NCI-H128 (cell line): ENCODE results near the gene TMBIM4.

ENCODE experiments used
- DNase-seq: peaks from one replicate; lab custom pipeline; 2025; ENCODE audit not compliant: unreplicated experiment; lab: John Stamatoyannopoulos, UW

TMBIM4 gene

DNA sequence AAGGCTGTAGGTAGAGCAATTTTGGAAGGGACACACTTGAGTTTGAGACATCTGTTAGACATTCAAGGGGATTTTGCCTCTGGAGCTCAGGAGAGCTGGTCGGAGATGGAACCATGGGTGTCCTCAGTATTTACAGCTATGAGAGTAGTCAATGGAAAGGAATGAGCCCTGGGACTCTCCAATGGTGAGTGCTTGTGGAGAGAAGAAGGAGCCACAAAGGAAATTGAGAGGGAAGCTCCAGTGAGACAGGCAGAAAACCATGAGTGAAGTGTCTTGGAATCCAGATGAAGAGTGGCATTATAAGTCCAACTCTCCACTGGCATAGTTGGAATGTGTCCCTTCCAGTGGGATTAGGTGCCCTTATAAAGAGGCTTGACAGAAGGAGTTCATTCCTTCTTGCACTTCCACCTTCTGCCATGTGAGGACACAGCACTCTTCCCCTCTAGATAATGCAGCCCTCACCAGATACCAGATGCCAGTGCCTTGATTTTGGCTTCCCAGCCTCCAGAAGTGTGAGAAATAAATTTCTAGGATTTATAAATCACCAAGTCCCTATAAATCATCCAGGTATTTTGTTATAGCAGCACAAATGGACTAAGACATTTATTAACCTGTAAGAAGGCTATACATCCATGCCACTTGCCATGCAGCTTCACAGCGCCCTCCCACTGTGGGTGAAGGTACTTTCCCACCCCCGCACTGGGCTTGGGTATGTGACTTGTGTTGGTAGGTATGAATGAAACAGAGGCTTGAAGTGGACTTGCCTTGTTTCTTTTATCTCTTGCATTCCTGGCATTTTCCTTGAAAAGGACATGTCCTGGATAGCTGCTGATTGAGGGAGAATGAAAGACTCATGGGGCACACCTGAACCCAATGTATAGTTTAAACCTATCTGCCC is 66.5 kb downstream of the TMBIM4 start:
- no peak for DNase-seq

DNA sequence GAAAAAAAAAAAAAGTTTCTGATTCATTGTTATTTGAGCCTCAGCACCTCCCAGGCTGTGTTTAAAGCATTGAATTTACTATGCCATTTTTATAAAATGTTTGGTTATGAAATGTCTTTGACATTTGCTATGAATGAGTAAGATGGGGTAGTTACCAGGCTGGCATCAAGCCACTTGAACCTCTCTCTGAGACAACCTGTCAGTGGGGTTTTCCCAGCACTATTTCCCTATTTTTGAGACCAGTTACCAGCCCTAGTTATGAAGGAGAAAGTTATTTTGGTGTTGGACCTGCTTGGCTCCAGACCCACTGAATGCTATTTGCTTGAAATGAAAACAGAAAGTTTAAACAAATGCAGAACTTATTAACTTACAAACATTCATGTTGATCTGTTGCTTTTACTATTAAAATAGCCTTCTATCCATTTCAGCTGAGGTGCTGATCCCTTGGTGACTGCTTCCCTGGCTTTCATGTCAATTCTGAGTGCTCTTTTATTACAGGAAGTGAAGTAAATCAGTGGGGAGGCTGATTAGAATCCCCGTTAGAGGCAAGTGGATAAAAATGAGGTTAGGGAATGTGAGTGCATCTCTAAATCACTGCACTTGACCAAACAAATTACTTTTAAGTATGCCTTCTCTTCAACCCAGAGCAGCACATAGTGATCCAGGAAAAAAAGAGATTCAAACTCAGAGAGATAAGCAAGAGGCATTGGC is 77.1 kb downstream of the TMBIM4 start:
- DNase-seq: no peak

DNA sequence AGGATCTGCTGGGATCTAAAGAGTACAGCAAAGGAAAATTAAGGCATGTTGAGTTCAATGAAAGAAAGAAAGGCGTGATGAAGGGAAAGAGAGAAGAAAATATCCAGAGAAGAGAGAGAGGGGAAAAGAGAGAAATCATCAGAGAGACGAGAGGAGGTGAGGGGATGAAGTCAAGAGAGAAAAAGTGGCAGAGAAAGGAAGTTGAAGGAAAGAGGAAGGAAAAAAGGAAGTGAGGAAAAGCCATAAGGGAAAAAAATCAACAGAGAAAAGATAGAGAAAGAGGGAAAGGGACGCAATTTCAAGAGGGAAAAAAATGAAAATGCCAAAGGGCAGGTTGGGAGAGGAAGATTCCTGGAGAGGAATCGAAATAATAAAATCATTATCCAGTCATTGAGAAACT is 79.6 kb downstream of the TMBIM4 start:
- DNase-seq: no peak

DNA sequence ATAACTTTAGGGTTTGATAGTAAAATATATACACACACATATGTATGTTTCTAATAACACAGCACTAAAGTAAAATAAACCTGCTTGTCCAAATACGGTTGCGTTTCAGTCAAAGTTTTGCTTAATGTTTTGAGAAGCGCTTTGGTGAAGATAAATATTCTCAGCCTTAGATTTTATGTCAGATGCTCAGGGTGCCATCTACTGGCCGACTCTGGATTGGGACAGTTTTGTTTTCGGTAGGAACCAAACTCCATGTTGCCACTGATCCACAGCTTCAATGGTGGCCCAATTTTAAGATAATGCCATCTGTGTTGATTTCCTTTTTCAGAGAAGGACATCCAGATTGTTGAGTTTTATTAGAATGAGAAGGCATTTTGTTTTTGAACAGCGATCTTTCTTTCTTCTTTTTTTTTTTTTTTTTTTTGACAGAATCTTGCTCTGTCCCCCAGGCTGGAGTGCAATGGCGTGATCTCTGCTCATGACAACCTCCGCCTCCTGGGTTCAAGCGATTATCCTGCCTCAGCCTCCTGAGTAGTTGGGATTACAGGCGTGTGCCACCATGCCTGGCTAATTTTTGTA is 82.3 kb downstream of the TMBIM4 start:
- DNase-seq: peak; percentile 58

DNA sequence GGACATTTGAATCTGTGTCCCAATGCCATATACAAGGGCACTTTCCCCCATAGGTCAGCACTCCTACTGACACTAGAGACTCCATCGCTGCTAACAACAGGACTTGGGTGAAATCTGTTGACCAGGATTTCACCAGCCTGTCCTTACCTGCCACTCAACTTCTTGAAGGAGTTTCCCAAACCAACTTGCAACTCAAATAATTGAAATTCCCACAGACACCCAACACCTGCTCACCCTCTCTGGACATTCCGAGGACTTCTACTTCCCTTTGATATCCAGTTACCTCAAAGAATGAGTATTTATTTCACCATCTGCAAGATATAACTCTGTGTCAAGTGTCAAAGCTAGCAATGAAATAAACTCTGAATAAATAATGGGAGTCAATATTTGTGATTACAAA is 83.8 kb downstream of the TMBIM4 start:
- DNase-seq: no peak
